H9 (cell line): ENCODE measurements around the gene PI16. TPM values are rescaled to one million over a fixed set of nuclear protein-coding genes. Genes with fewer than 3 reads are reported as not detected.

Experiments used
- DNase-seq: peaks from one replicate; pipeline ENCODE4 v3.0.0-alpha.2; 2017
- H2AFZ ChIP-seq: one replicate; pipeline ENCODE4 v1.6.1; 2013; ENCODE audit warnings: mild to moderate bottlenecking, low read length, control low read depth, moderate library complexity
- H2AK5ac ChIP-seq: 2 replicates; pipeline ENCODE4 v1.6.1; 2013; ENCODE audit warnings: low read length, control low read depth, mixed read lengths; ENCODE audit not compliant: insufficient read length
- H2BK120ac ChIP-seq: one replicate; pipeline ENCODE4 v1.6.1; 2013; ENCODE audit warnings: low read depth, mild to moderate bottlenecking, low read length, control low read depth, inconsistent platforms; ENCODE audit not compliant: poor library complexity, severe bottlenecking
- H2BK12ac ChIP-seq: 2 replicates; pipeline ENCODE4 v1.6.1; 2013; ENCODE audit warnings: low read length, control low read depth, mixed read lengths, low read depth; ENCODE audit not compliant: insufficient read length
- H2BK15ac ChIP-seq: 2 replicates; pipeline ENCODE4 v1.6.1; 2013; ENCODE audit warnings: low read depth, low read length, control low read depth
- H2BK20ac ChIP-seq: one replicate; pipeline ENCODE4 v1.6.1; 2013; ENCODE audit warnings: low read depth, mild to moderate bottlenecking, low read length, control low read depth, inconsistent platforms; ENCODE audit not compliant: poor library complexity, severe bottlenecking
- H2BK5ac ChIP-seq: 2 replicates; pipeline ENCODE4 v1.6.1; 2013; ENCODE audit warnings: low read length, control low read depth, mixed read lengths; ENCODE audit not compliant: insufficient read length
- H3K14ac ChIP-seq: 2 replicates; pipeline ENCODE4 v1.6.1; 2013; ENCODE audit warnings: low read length, control low read depth; ENCODE audit not compliant: insufficient read depth
- H3K18ac ChIP-seq: 2 replicates; pipeline ENCODE4 v1.6.1; 2013; ENCODE audit warnings: low read depth, mild to moderate bottlenecking, mixed read lengths, low read length, control low read depth; ENCODE audit not compliant: insufficient read length
- H3K23ac ChIP-seq: 2 replicates; pipeline ENCODE4 v1.6.1; 2013; ENCODE audit warnings: low read length, control low read depth, mixed read lengths, low read depth; ENCODE audit not compliant: insufficient read length
- H3K23me2 ChIP-seq: 2 replicates; pipeline ENCODE4 v1.6.1; 2013; ENCODE audit warnings: low read depth, mild to moderate bottlenecking, mixed read lengths, low read length, control low read depth; ENCODE audit not compliant: insufficient read length, poor library complexity, severe bottlenecking
- H3K27ac ChIP-seq: 2 replicates; pipeline ENCODE4 v1.5.1; 2013; ENCODE audit warnings: low read length, control low read depth, mixed read lengths, low read depth; ENCODE audit not compliant: insufficient read length
- H3K27me3 ChIP-seq: 2 replicates; pipeline ENCODE4 v1.6.1; 2013; ENCODE audit warnings: low read length, control low read depth, inconsistent platforms; ENCODE audit not compliant: insufficient read depth
- H3K4ac ChIP-seq: 2 replicates; pipeline ENCODE4 v1.6.1; 2013; ENCODE audit warnings: low read depth, mild to moderate bottlenecking, control low read depth, inconsistent platforms, low read length, moderate library complexity
- H3K4me1 ChIP-seq: 2 replicates; pipeline ENCODE4 v1.6.1; 2013; ENCODE audit warnings: low read length, control low read depth, inconsistent platforms; ENCODE audit not compliant: insufficient read depth
- H3K4me2 ChIP-seq: 2 replicates; pipeline ENCODE4 v1.6.1; 2013; ENCODE audit warnings: low read length, control low read depth, mixed read lengths; ENCODE audit not compliant: insufficient read length, insufficient read depth
- H3K56ac ChIP-seq: 2 replicates; pipeline ENCODE4 v1.6.1; 2013; ENCODE audit warnings: low read depth, mild to moderate bottlenecking, mixed read lengths, low read length, control low read depth; ENCODE audit not compliant: insufficient read length
- H3K79me1 ChIP-seq: 2 replicates; pipeline ENCODE4 v1.6.1; 2013; ENCODE audit warnings: low read depth, mild to moderate bottlenecking, moderate library complexity, low read length, control low read depth, inconsistent platforms; ENCODE audit not compliant: insufficient read depth, poor library complexity, severe bottlenecking
- H3K79me2 ChIP-seq: 2 replicates; pipeline ENCODE4 v1.6.1; 2013; ENCODE audit warnings: low read length, control low read depth, inconsistent platforms; ENCODE audit not compliant: insufficient read depth
- H3K9ac ChIP-seq: 2 replicates; pipeline ENCODE4 v1.6.1; 2013; ENCODE audit warnings: low read length, control low read depth, mixed read lengths; ENCODE audit not compliant: insufficient read length; ENCODE audit errors: extremely low read depth
- H3K9me3 ChIP-seq: one replicate; pipeline ENCODE4 v1.6.1; 2013; ENCODE audit warnings: low read depth, low read length, inconsistent platforms; ENCODE audit not compliant: control insufficient read depth
- H3T11ph ChIP-seq: one replicate; pipeline ENCODE4 v1.6.1; 2013; ENCODE audit warnings: mild to moderate bottlenecking, low read length, control low read depth, inconsistent platforms
- H4K20me1 ChIP-seq: one replicate; pipeline ENCODE4 v1.6.1; 2013; ENCODE audit not compliant: control insufficient read depth, insufficient read length, insufficient read depth
- H4K5ac ChIP-seq: 2 replicates; pipeline ENCODE4 v1.6.1; 2013; ENCODE audit warnings: low read depth, mild to moderate bottlenecking, mixed read lengths, low read length, control low read depth; ENCODE audit not compliant: insufficient read length
- H4K8ac ChIP-seq: replicated peaks from 2 replicates; pipeline ENCODE4 v1.6.1; 2013; ENCODE audit warnings: low read length, control low read depth, mixed read lengths, low read depth; ENCODE audit not compliant: insufficient read length
- H4K91ac ChIP-seq: 2 replicates; pipeline ENCODE4 v1.6.1; 2013; ENCODE audit warnings: low read depth, mild to moderate bottlenecking, moderate library complexity, mixed read lengths, low read length, control low read depth; ENCODE audit not compliant: insufficient read length
- H3K27ac Mint-ChIP-seq, 3 experiments: 2 replicates in 2 of 3; 3 replicates in 1 of 3; pipeline ENCODE4 v1.8.0; 2020 to 2021; ENCODE audit warnings: mixed read lengths in 3 of 3, mild to moderate bottlenecking in 1 of 3, moderate library complexity in 1 of 3
- H3K27me3 Mint-ChIP-seq: 2 replicates; pipeline ENCODE4 v1.8.0; 2021; ENCODE audit warnings: low read depth, mild to moderate bottlenecking, moderate library complexity, mixed read lengths
- H3K36me3 Mint-ChIP-seq, 3 experiments: 2 replicates in 2 of 3; 3 replicates in 1 of 3; pipeline ENCODE4 v1.8.0; 2020 to 2021; ENCODE audit warnings: low read depth in 3 of 3, mixed read lengths in 3 of 3; ENCODE audit not compliant: insufficient read depth in 1 of 3
- H3K4me1 Mint-ChIP-seq, 2 experiments: 2 replicates each; pipeline ENCODE4 v1.8.0; 2020; ENCODE audit warnings: mixed read lengths in 2 of 2
- H3K4me3 Mint-ChIP-seq, 2 experiments: 2 replicates in 1 of 2; 3 replicates in 1 of 2; pipeline ENCODE4 v1.8.0; 2020 to 2021; ENCODE audit warnings: mild to moderate bottlenecking in 2 of 2, mixed read lengths in 2 of 2, moderate library complexity in 1 of 2
- H3K9me3 Mint-ChIP-seq, 2 experiments: 2 replicates in 1 of 2; 3 replicates in 1 of 2; pipeline ENCODE4 v1.8.0; 2020; ENCODE audit warnings: mild to moderate bottlenecking in 2 of 2, mixed read lengths in 2 of 2, moderate library complexity in 1 of 2
- WGBS: extraction: QIAGEN DNeasy Blood & Tissue Kit; methylation state at CpG from one replicate; pipeline ENCODE4 v1.1.7; 2013; ENCODE audit warnings: missing lambda C conversion rate, low lambda C conversion rate, mixed read lengths; ENCODE audit not compliant: insufficient read length; ENCODE audit errors: extremely low coverage; 5-methylcytosine and 5-hydroxymethylcytosine counted together
- total RNA-seq: library from RNA; stranded (reverse); gene quantifications from 2 replicates; pipeline ENCODE4 v1.2.1, GENCODE V29; 2021
- TF ChIP-seq, protein P1 (sequence below): fragments of 200-600 bp; sonication (generic); conservative IDR thresholded peaks from 3 replicates; pipeline ENCODE4 v1.8.0; 2021; ENCODE audit warnings: antibody characterized with exemption, mild to moderate bottlenecking

Gene PI16
- total RNA-seq, 1 experiment from 2014 or later = not detected

DNA sequence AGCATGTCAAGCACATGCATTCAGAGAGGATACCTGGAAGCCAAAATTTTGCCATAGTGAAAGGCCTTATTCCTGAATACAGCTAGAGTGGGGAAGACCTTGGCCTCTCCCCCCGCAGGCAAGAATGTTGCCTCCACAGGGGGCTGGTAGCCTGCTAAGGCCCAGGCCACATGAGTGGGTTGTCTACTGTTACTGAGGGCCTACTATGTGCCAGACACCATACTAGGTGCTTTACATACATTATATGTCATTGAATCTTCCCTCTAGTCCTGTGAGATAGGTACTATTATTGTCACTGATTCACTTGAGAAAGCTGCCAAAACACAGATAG is 642 bp upstream of the PI16 start:
- no peaks in the 10 kb centered on the region for H3K27me3 Mint-ChIP-seq
- no peak overlapping the region for H2AFZ ChIP-seq
- no peaks in the 10 kb centered on the region for H3K23me2 ChIP-seq
- no peak overlapping the region for H4K8ac ChIP-seq
- H3K56ac ChIP-seq = no peak overlapping the region
- WGBS = no CpG with 5 or more reads among the region's 1 CpG
- H2BK15ac ChIP-seq = no peak overlapping the region
- no peak overlapping the region for H3K4me3 Mint-ChIP-seq
- peaks cover 17 to 18% of the 10 kb centered on the region in 2 experiments for H3K4me1 Mint-ChIP-seq
- H3K79me1 ChIP-seq = no peaks in the 10 kb centered on the region
- H3K9me3 Mint-ChIP-seq = no peaks in the 10 kb centered on the region
- no peak overlapping the region for H2AK5ac ChIP-seq
- H3K79me2 ChIP-seq = no peaks in the 10 kb centered on the region
- no peak overlapping the region for H4K5ac ChIP-seq
- H2BK120ac ChIP-seq = no peak overlapping the region
- no peak overlapping the region for H3K14ac ChIP-seq
- H3K9me3 ChIP-seq = no peaks in the 10 kb centered on the region
- no peaks in the 10 kb centered on the region for H3K36me3 Mint-ChIP-seq
- no peaks in the 10 kb centered on the region for H4K20me1 ChIP-seq
- no peaks in the 10 kb centered on the region for H3K27me3 ChIP-seq
- no peak overlapping the region for H3T11ph ChIP-seq
- no peak overlapping the region for H3K27ac Mint-ChIP-seq
- no peak for DNase-seq
- no peak overlapping the region for H2BK5ac ChIP-seq
- no peak overlapping the region for H2BK12ac ChIP-seq
- H3K4me1 ChIP-seq = peaks cover 4% of the 10 kb centered on the region
- no peak overlapping the region for H3K4me2 ChIP-seq
- H2BK20ac ChIP-seq = no peak overlapping the region
- no peak overlapping the region for H3K4ac ChIP-seq
- H3K18ac ChIP-seq = no peak overlapping the region
- TF ChIP-seq, protein P1, sequence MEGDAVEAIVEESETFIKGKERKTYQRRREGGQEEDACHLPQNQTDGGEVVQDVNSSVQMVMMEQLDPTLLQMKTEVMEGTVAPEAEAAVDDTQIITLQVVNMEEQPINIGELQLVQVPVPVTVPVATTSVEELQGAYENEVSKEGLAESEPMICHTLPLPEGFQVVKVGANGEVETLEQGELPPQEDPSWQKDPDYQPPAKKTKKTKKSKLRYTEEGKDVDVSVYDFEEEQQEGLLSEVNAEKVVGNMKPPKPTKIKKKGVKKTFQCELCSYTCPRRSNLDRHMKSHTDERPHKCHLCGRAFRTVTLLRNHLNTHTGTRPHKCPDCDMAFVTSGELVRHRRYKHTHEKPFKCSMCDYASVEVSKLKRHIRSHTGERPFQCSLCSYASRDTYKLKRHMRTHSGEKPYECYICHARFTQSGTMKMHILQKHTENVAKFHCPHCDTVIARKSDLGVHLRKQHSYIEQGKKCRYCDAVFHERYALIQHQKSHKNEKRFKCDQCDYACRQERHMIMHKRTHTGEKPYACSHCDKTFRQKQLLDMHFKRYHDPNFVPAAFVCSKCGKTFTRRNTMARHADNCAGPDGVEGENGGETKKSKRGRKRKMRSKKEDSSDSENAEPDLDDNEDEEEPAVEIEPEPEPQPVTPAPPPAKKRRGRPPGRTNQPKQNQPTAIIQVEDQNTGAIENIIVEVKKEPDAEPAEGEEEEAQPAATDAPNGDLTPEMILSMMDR = no peak
- H4K91ac ChIP-seq = no peak overlapping the region
- H3K27ac ChIP-seq = no peak overlapping the region
- no peak overlapping the region for H3K23ac ChIP-seq
- H3K9ac ChIP-seq = no peak overlapping the region
